Measurements from ENCODE around the gene GRM1.
"Not testable (repeated sequence)": the region's sequence is repeated elsewhere in the genome, so short reads cannot be mapped to it uniquely, and the experiment has no call there.

The GRM1 gene

GRCh38 chr6:146191612-146192011 lies 162.8 kb downstream of the GRM1 start:
- DNase-seq (ENCODE audit: low read depth) = no peak

- DNase-seq (ENCODE audit: low read depth) = no peak
Measured at GRCh38 chr6:146194434-146194833, 165.6 kb downstream of the GRM1 start.

- no peak for DNase-seq (ENCODE audit: low read depth)
Measured at GRCh38 chr6:146200176-146200575, 171.3 kb downstream of the GRM1 start.

GRCh38 chr6:146202570-146202969 lies 173.7 kb downstream of the GRM1 start:
- no peak for DNase-seq (ENCODE audit: low read depth)

- no peak for DNase-seq (ENCODE audit: low read depth)
Measured at GRCh38 chr6:146209942-146210341, 181.1 kb downstream of the GRM1 start.

GRCh38 chr6:146210406-146211083 lies 181.7 kb downstream of the GRM1 start:
- DNase-seq (ENCODE audit: low read depth) = no peak

GRCh38 chr6:146211646-146212045 lies 182.8 kb downstream of the GRM1 start:
- DNase-seq (ENCODE audit: low read depth) = no peak

- no peak for DNase-seq (ENCODE audit: low read depth)
Measured at GRCh38 chr6:146212781-146213180, 183.9 kb downstream of the GRM1 start.

- no peak for DNase-seq (ENCODE audit: low read depth)
Measured at GRCh38 chr6:146219101-146219500, 190.2 kb downstream of the GRM1 start.

GRCh38 chr6:146224449-146224848 lies 195.6 kb downstream of the GRM1 start:
- DNase-seq (ENCODE audit: low read depth) = no peak

- DNase-seq (ENCODE audit: low read depth) = no peak
Measured at GRCh38 chr6:146224988-146225387, 196.1 kb downstream of the GRM1 start.

GRCh38 chr6:146240322-146240721 lies 211.5 kb downstream of the GRM1 start:
- DNase-seq (ENCODE audit: low read depth) = no peak

GRCh38 chr6:146240807-146241206 lies 211.9 kb downstream of the GRM1 start:
- DNase-seq (ENCODE audit: low read depth) = no peak

- not testable (repeated sequence) for DNase-seq (ENCODE audit: low read depth)
Measured at GRCh38 chr6:146243646-146244045, 214.8 kb downstream of the GRM1 start.

- DNase-seq (ENCODE audit: low read depth) = no peak
Measured at GRCh38 chr6:146244630-146245143, 215.8 kb downstream of the GRM1 start.

GRCh38 chr6:146246028-146246427 lies 217.2 kb downstream of the GRM1 start:
- no peak for DNase-seq (ENCODE audit: low read depth)

GRCh38 chr6:146253691-146254090 lies 224.8 kb downstream of the GRM1 start:
- no peak for DNase-seq (ENCODE audit: low read depth)

GRCh38 chr6:146258206-146258605 lies 229.3 kb downstream of the GRM1 start:
- no peak for DNase-seq (ENCODE audit: low read depth)

GRCh38 chr6:146260886-146261285 lies 232.0 kb downstream of the GRM1 start:
- no peak for DNase-seq (ENCODE audit: low read depth)

- DNase-seq (ENCODE audit: low read depth) = no peak
Measured at GRCh38 chr6:146265056-146265455, 236.2 kb downstream of the GRM1 start.

- no peak for DNase-seq (ENCODE audit: low read depth)
Measured at GRCh38 chr6:146267447-146267846, 238.6 kb downstream of the GRM1 start.

GRCh38 chr6:146267946-146268345 lies 239.1 kb downstream of the GRM1 start:
- DNase-seq (ENCODE audit: low read depth) = no peak

GRCh38 chr6:146269482-146269881 lies 240.6 kb downstream of the GRM1 start:
- no peak for DNase-seq (ENCODE audit: low read depth)

GRCh38 chr6:146271163-146271562 lies 242.3 kb downstream of the GRM1 start:
- DNase-seq (ENCODE audit: low read depth) = not testable (repeated sequence)

Data from stimulated activated CD8-positive, alpha-beta memory T cell treated with anti-CD3 and anti-CD28 coated beads, Interleukin-12 subunit alpha, Interleukin-12 subunit beta, amount 100 ng/mL, for 4 hours (primary cell).